ENCODE measurements around the gene TMEM91.

GRCh38 chr19:41334793-41335192 is 41.5 kb upstream of the TMEM91 start:
- TF ChIP-seq CTCF (optimal IDR thresholded peaks at IDR 0.05 in 1 of 3, IDR thresholded peaks at IDR 0.05 in 1 of 3, conservative IDR thresholded peaks at IDR 0.05 in 1 of 3; ENCODE audit: extremely low read depth in 1 of 3, insufficient read depth in 2 of 3, low read length in 3 of 3) (no peak), EZH2 (IDR thresholded peaks at IDR 0.05; ENCODE audit: low read length) (no peak)

All from keratinocyte (primary cell).